ENCODE measurements around the gene DENND2A. TPM values are rescaled to one million over a fixed set of nuclear protein-coding genes. Genes with fewer than 3 reads are reported as not detected.

The DENND2A gene
- total RNA-seq, 4 donors from 2014 or later = 6.8 to 13.6 (median 10.6) TPM

- TF ChIP-seq CTCF (IDR thresholded peaks at IDR 0.05; ENCODE audit: low read depth) = no peak
Observed at GRCh38 chr7:140568021-140568813, 72.4 kb downstream of the DENND2A start.

GRCh38 chr7:140564643-140565042 lies 76.0 kb downstream of the DENND2A start:
- no peak for TF ChIP-seq CTCF (IDR thresholded peaks at IDR 0.05; ENCODE audit: low read depth)

GRCh38 chr7:140562926-140563481 lies 77.6 kb downstream of the DENND2A start:
- no peak for TF ChIP-seq CTCF (IDR thresholded peaks at IDR 0.05; ENCODE audit: low read depth)

- TF ChIP-seq CTCF (IDR thresholded peaks at IDR 0.05; ENCODE audit: low read depth) = no peak
Observed at GRCh38 chr7:140559410-140559809, 81.2 kb downstream of the DENND2A start.

GRCh38 chr7:140557809-140558518 lies 82.6 kb downstream of the DENND2A start:
- no peak for TF ChIP-seq CTCF (IDR thresholded peaks at IDR 0.05; ENCODE audit: low read depth)

- TF ChIP-seq CTCF (IDR thresholded peaks at IDR 0.05; ENCODE audit: low read depth) = no peak
Observed at GRCh38 chr7:140557069-140557468, 83.5 kb downstream of the DENND2A start.

- no peak for TF ChIP-seq CTCF (IDR thresholded peaks at IDR 0.05; ENCODE audit: low read depth)
Observed at GRCh38 chr7:140552240-140552679, 88.4 kb downstream of the DENND2A start.
